Muscle layer of colon (tissue), 2 donors: ENCODE measurements around the gene CD70.
"Not testable (repeated sequence)": the region's sequence is repeated elsewhere in the genome, so short reads cannot be mapped to it uniquely, and the experiment has no call there.

Experiments
- H3K27ac ChIP-seq: one replicate; pipeline ENCODE4 v1.7.0; 2013; ENCODE audit warnings: low read depth, mild to moderate bottlenecking, low read length, moderate library complexity
- H3K27me3 ChIP-seq, 2 donors: one replicate each; pipeline ENCODE4 v1.7.0; 2013; ENCODE audit warnings: low read length in 2 of 2, mild to moderate bottlenecking in 2 of 2; ENCODE audit not compliant: insufficient read depth in 2 of 2, control insufficient read depth in 1 of 2
- H3K36me3 ChIP-seq: one replicate; pipeline ENCODE4 v1.7.0; 2013; ENCODE audit warnings: mild to moderate bottlenecking, low read length; ENCODE audit not compliant: insufficient read depth
- H3K4me1 ChIP-seq: one replicate; pipeline ENCODE4 v1.7.0; 2013; ENCODE audit warnings: mild to moderate bottlenecking, low read length; ENCODE audit not compliant: insufficient read depth
- H3K4me3 ChIP-seq, 2 donors: one replicate each; pipeline ENCODE4 v1.7.0; 2013; ENCODE audit warnings: low read length in 2 of 2, low read depth in 1 of 2, mild to moderate bottlenecking in 1 of 2, moderate library complexity in 1 of 2
- H3K9ac ChIP-seq: one replicate; pipeline ENCODE4 v1.7.0; 2013; ENCODE audit warnings: low read length
- H3K9me3 ChIP-seq: one replicate; pipeline ENCODE4 v1.7.0; 2013; ENCODE audit warnings: mild to moderate bottlenecking, low read length
- donor health status: abdominal sarcoma.
- donor health status: Adenocarcinoma of cecum.

Gene CD70

GRCh38 chr19:6562437-6562836 is 28.5 kb downstream of the CD70 start:
- H3K27me3 ChIP-seq, H3K36me3 ChIP-seq, H3K27ac ChIP-seq, H3K9me3 ChIP-seq, H3K4me3 ChIP-seq, H3K4me1 ChIP-seq, H3K9ac ChIP-seq: not testable (repeated sequence)

- H3K4me3 ChIP-seq = no peak overlapping the region
- H3K9me3 ChIP-seq = no peaks in the 10 kb centered on the region
- H3K27ac ChIP-seq = no peak overlapping the region
- H3K27me3 ChIP-seq = peaks cover 0 to 4% of the 10 kb centered on the region in 2 donors
- H3K9ac ChIP-seq = no peak overlapping the region
- H3K36me3 ChIP-seq = no peaks in the 10 kb centered on the region
- no peaks in the 10 kb centered on the region for H3K4me1 ChIP-seq
These were observed 34.3 kb downstream of the CD70 start for GRCh38 chr19:6556480-6557195.

DNA sequence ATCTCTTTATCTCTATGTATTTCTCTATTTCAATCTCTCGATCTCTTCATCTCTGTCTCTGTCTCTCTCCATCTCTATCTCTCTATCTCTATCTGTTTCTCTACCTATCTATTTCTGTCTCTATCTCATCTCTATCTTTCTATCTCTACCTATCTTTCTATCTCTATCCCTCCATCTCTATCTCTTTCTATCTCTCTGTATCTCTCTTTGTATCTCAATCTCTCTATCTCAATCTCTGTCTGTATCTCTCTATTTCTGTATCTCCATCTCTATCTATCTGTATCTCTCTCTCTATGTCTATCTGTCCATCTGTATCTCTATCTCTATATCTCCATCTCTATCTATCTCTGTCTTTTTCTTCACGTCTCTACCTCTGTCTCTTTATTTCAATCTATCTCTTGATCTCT is 34.9 kb downstream of the CD70 start:
- Histone ChIP-seq H3K4me1 (no peaks in the 10 kb centered on the region), H3K9me3 (no peaks in the 10 kb centered on the region), H3K9ac (no peak overlapping the region), H3K4me3 (no peak overlapping the region), H3K27me3 (peaks cover 0 to 8% of the 10 kb centered on the region in 2 donors), H3K27ac (no peak overlapping the region), H3K36me3 (no peaks in the 10 kb centered on the region)

DNA sequence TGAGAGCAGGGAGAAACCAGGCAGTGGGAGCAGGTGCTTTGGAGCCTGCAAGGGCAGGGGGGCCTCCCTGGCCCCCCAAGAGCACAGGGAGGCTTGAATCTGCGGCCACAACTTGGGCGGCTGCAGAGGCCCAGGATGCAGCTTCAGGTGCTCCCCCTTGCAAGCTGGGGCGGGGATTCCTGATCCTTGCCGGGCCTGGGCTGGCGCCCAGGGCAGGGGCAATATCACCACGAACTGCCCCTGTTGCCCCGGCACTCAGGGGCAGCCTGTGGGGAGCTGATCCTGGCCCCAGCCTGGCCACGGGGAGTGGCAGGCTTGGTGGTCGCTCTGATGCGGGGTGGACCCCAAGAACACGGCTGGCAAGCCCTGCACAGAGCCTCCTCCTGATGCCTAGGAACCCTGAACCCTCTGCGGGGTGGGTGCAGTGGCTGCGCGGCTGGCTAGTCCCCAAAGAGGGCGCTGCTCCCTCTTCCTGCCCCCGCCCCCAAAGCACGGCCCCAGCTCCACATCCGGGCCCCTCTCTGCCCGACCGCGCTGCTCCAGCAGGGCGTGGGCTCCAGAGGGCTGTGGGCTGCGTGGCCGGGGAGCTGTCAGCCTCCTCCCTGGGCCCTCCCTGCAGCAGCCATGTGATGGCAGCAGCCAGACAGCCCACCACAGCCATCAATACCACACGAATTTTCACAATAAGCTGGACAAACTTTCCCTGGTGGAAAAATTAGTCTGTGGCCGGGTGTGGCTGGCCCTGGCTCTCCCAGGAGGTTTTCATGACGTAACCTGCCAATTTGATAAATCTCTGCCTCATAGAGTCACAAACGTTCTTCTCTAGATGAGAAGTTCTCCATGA is 39.1 kb downstream of the CD70 start:
- Histone ChIP-seq H3K9ac (no peak overlapping the region), H3K36me3 (no peaks in the 10 kb centered on the region), H3K27me3 (peaks cover 0 to 8% of the 10 kb centered on the region in 2 donors), H3K27ac (no peak overlapping the region), H3K4me1 (no peaks in the 10 kb centered on the region), H3K4me3 (no peak overlapping the region), H3K9me3 (no peaks in the 10 kb centered on the region)

DNA sequence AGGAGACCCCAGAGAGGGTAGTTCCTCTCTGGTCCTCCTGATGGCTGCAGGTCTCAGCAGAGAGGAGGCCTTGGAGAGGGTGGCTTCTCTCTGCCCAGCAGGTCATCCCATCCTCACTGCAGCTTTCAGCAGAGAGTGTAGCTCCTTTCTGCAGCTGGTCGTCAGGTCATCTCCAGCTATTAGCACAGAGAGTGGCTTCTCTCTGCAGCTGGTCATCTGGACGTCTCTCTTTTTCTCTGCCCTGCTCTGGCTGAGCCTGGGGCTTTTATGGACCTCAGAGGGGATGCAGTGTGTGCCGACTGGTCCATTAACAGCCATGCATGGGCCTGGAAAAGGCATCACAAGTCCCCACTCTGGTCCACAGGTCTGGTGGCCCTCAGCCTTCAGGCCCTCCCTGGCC is 39.9 kb downstream of the CD70 start:
- Histone ChIP-seq H3K27ac (no peak overlapping the region), H3K4me1 (no peaks in the 10 kb centered on the region), H3K9ac (no peak overlapping the region), H3K4me3 (no peak overlapping the region), H3K36me3 (no peaks in the 10 kb centered on the region), H3K9me3 (no peaks in the 10 kb centered on the region), H3K27me3 (peaks cover 0 to 8% of the 10 kb centered on the region in 2 donors)

DNA sequence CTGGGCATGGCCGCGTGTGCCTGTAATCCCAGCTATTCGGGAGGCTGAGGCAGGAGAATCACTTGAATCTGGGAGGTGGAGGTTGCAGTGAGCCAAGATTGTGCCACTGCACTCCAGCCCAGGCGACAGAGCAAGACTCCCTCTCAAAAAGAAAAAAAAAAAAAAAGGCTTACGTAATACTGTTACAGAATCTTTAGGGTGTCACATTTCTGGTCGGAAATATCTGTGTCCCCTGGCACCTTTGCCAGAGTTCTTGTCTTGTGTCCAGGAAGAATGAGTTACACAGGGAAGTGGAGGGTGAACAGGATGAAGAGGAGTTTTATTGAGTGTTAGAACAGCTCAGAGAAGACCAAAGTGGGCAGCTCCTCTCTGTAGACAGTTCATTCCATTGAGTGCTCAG is 40.3 kb downstream of the CD70 start:
- H3K36me3 ChIP-seq, H3K9me3 ChIP-seq, H3K4me3 ChIP-seq, H3K27ac ChIP-seq, H3K4me1 ChIP-seq, H3K27me3 ChIP-seq, H3K9ac ChIP-seq: not testable (repeated sequence)

DNA sequence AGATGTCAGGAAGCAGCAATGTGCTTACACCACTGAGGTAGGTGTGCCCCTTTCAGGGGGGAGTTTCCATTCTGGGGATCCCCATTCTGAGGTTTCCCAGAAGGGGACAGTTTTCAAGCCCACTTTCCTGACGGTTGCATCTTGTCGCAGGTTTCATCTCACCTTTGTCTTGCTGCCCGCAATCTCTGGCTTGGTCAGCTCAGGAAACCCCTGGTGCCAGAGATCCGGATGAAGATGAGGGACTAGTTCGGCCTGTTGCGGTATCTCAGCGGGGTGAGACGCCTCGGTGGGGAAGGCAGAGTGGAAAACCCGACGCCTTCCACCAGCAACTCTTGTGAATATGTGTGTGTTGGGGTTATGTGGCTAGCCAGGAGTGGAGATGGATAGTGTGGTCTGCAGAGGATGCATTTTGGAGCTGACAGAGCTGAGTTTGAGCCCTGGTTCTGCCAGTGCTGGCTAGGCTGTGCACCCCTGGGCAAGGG is 47.0 kb downstream of the CD70 start:
- Histone ChIP-seq H3K36me3 (no peaks in the 10 kb centered on the region), H3K9ac (no peak overlapping the region), H3K27me3 (no peaks in the 10 kb centered on the region), H3K4me1 (no peaks in the 10 kb centered on the region), H3K27ac (no peak overlapping the region), H3K4me3 (no peak overlapping the region), H3K9me3 (no peaks in the 10 kb centered on the region)

GRCh38 chr19:6540918-6541689 is 49.8 kb downstream of the CD70 start:
- Histone ChIP-seq H3K4me1 (no peaks in the 10 kb centered on the region), H3K9me3 (no peaks in the 10 kb centered on the region), H3K4me3 (no peak overlapping the region), H3K27ac (no peak overlapping the region), H3K27me3 (no peaks in the 10 kb centered on the region), H3K36me3 (no peaks in the 10 kb centered on the region), H3K9ac (no peak overlapping the region)

GRCh38 chr19:6539514-6539913 is 51.4 kb downstream of the CD70 start:
- Histone ChIP-seq H3K36me3 (no peaks in the 10 kb centered on the region), H3K27ac (no peak overlapping the region), H3K27me3 (peaks cover 0 to 4% of the 10 kb centered on the region in 2 donors), H3K4me3 (no peak overlapping the region), H3K9ac (no peak overlapping the region), H3K4me1 (no peaks in the 10 kb centered on the region), H3K9me3 (no peaks in the 10 kb centered on the region)
